CD14-positive monocyte (primary cell): Measurements from ENCODE around the gene COQ4. TPM values are rescaled to one million over a fixed set of nuclear protein-coding genes. Genes with fewer than 3 reads are reported as not detected.

ENCODE experiments used
- DNase-seq, 3 donors: peaks; one replicate each; pipeline ENCODE4 v3.0.0-alpha.2; 2011 to 2022
- H2AFZ ChIP-seq: 2 replicates; pipeline ENCODE4 v1.6.0; 2012; ENCODE audit warnings: mild to moderate bottlenecking, low read depth, low read length, inconsistent platforms; ENCODE audit not compliant: insufficient read depth, poor library complexity, severe bottlenecking
- H3K27ac ChIP-seq, 2 donors: 1 replicate in 1 of 2; 2 replicates in 1 of 2; pipeline ENCODE4 v1.5.1; 2012 to 2013; ENCODE audit warnings: low read length in 2 of 2, control low read depth in 1 of 2, inconsistent platforms in 1 of 2, low read depth in 1 of 2, mild to moderate bottlenecking in 1 of 2
- H3K27me3 ChIP-seq, 2 donors: one replicate each; pipeline versions ENCODE4 v1.6.0 to v1.6.1; 2011 to 2013; ENCODE audit warnings: low read length in 2 of 2; ENCODE audit not compliant: control insufficient read depth in 2 of 2, insufficient read depth in 2 of 2
- H3K36me3 ChIP-seq, 2 donors: replicated peaks in 1 of 2; 1 replicate in 1 of 2; 2 replicates in 1 of 2; pipeline versions ENCODE4 v1.5.1 to v1.6.1; 2012 to 2013; ENCODE audit warnings: low read length in 2 of 2, control low read depth in 1 of 2, inconsistent platforms in 1 of 2, mild to moderate bottlenecking in 1 of 2; ENCODE audit not compliant: insufficient read depth in 2 of 2, control insufficient read depth in 1 of 2
- H3K4me1 ChIP-seq, 2 donors: 1 replicate in 1 of 2; 2 replicates in 1 of 2; pipeline versions ENCODE4 v1.5.1 to v1.6.1; 2012 to 2013; ENCODE audit warnings: low read length in 2 of 2, control low read depth in 1 of 2, inconsistent platforms in 1 of 2, mild to moderate bottlenecking in 1 of 2, moderate library complexity in 1 of 2; ENCODE audit not compliant: insufficient read depth in 2 of 2, control insufficient read depth in 1 of 2
- H3K4me2 ChIP-seq: replicated peaks from 2 replicates; pipeline ENCODE3; 2012; ENCODE audit warnings: low read length, moderate library complexity, mild to moderate bottlenecking; ENCODE audit not compliant: poor library complexity, severe bottlenecking; ENCODE audit errors: extremely low read depth
- H3K4me3 ChIP-seq, 3 experiments: fragments of 200-600 bp in 1 of 3; sonication (generic) in 1 of 3; replicated peaks in 1 of 3; 1 replicate in 2 of 3; 2 replicates in 1 of 3; pipeline ENCODE4 v1.5.1; 2011 to 2013; ENCODE audit warnings: low read length in 3 of 3, mild to moderate bottlenecking in 3 of 3, control low read depth in 2 of 3, low read depth in 2 of 3, inconsistent platforms in 1 of 3, moderate library complexity in 1 of 3
- H3K79me2 ChIP-seq: 2 replicates; pipeline ENCODE4 v1.6.0; 2012; ENCODE audit warnings: mild to moderate bottlenecking, control low read depth, inconsistent platforms, low read length, moderate library complexity; ENCODE audit not compliant: insufficient read depth
- H3K9ac ChIP-seq: 2 replicates; pipeline ENCODE4 v1.6.0; 2017; ENCODE audit warnings: low read length, mild to moderate bottlenecking; ENCODE audit not compliant: insufficient read depth, poor library complexity, severe bottlenecking
- H3K9me3 ChIP-seq, 2 donors: replicated peaks in 1 of 2; 1 replicate in 1 of 2; 2 replicates in 1 of 2; pipeline versions ENCODE4 v1.5.1 to v1.6.1; 2012 to 2013; ENCODE audit warnings: low read length in 2 of 2, control low read depth in 1 of 2; ENCODE audit not compliant: control insufficient read depth in 1 of 2, insufficient read depth in 1 of 2
- H4K20me1 ChIP-seq: 2 replicates; pipeline ENCODE4 v1.6.0; 2012; ENCODE audit warnings: mild to moderate bottlenecking, low read length, control low read depth, moderate library complexity; ENCODE audit not compliant: insufficient read depth
- H3K27ac Mint-ChIP-seq, 7 donors: one replicate each; pipeline ENCODE4 v1.8.0; 2020; ENCODE audit warnings: mild to moderate bottlenecking in 7 of 7, mixed read lengths in 7 of 7, moderate library complexity in 6 of 7, inconsistent platforms in 2 of 7
- H3K27me3 Mint-ChIP-seq, 3 donors: one replicate each; pipeline ENCODE4 v1.8.0; 2021 to 2022; ENCODE audit warnings: low read depth in 3 of 3, mild to moderate bottlenecking in 3 of 3, mixed read lengths in 3 of 3, moderate library complexity in 3 of 3, inconsistent platforms in 1 of 3
- H3K36me3 Mint-ChIP-seq, 2 donors: one replicate each; pipeline ENCODE4 v1.8.0; 2020; ENCODE audit warnings: mixed read lengths in 2 of 2, inconsistent platforms in 1 of 2, mild to moderate bottlenecking in 1 of 2
- H3K4me1 Mint-ChIP-seq: one replicate; pipeline ENCODE4 v1.8.0; 2020; ENCODE audit warnings: mild to moderate bottlenecking, mixed read lengths
- H3K4me3 Mint-ChIP-seq, 2 donors: one replicate each; pipeline ENCODE4 v1.8.0; 2020; ENCODE audit warnings: mild to moderate bottlenecking in 2 of 2, mixed read lengths in 2 of 2, moderate library complexity in 1 of 2
- H3K9me3 Mint-ChIP-seq, 7 donors: one replicate each; pipeline ENCODE4 v1.8.0; 2020 to 2022; ENCODE audit warnings: mixed read lengths in 7 of 7, mild to moderate bottlenecking in 6 of 7, moderate library complexity in 6 of 7, inconsistent platforms in 2 of 7
- CTCF ChIP-seq: fragments of 200-600 bp; IDR thresholded peaks from one replicate; pipeline ENCODE4 v1.8.0; 2022; ENCODE audit warnings: antibody characterized with exemption, mild to moderate bottlenecking
- WGBS: methylation state at CpG from one replicate; pipeline ENCODE4 v1.1.5; 2013; ENCODE audit warnings: missing lambda C conversion rate; ENCODE audit not compliant: insufficient coverage; 5-methylcytosine and 5-hydroxymethylcytosine counted together
- intact Hi-C, 2 donors: fragments of 100-400 bp; cut with micrococcal nuclease; formaldehyde crosslinking; loops; one replicate each; pipeline versions ENCODE4 v1.15.0 to v1.15.1; 2023
- polyA plus RNA-seq, 3 donors: library from polyadenylated mRNA; depleted of rRNA in 1 of 3; unstranded in 2 of 3; stranded (reverse) in 1 of 3; fragments of 300-500 nt in 2 of 3; fragments of >200 nt in 1 of 3; fragmentation: Illumina TruSeq in 2 of 3; gene quantifications; 1 replicate in 2 of 3; 2 replicates in 1 of 3; pipeline ENCODE4 v1.2.3, GENCODE V29; 2012 to 2021

Gene COQ4
- polyA plus RNA-seq, 3 donors: 19.9 to 32.6 (median 20.4) TPM

DNA sequence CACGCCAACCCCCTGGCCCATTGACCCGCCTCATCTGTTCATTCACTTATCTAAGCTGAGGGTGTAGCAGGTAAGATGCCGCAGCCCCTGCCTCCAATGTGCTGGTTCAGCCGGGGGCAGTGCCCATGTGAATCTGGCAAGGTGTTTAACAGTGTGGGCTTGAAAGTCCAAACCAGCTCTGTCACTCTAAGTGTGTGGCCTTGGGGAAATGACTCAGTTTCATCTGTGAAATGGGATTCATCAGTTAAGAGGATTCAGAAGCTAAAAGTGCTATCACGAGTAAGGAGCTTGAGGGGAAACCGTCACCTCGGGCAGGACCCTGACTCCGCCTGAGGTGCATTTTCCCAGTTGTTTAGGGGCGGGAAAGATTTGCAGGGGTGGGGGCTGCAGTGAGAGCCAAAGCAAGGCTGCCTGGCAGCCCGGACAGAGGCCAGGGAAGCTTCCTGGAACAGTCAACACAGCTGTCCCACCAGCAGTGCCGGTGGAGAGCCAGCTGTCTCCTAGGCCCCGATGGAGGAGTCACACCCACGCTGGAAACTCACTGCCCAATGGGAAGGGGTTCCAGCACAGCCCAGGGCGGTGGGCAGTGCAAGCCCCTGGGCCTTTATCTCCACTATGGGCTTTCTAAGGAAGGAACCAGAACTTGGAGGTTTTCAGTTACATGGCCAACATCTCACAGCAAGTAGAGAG is 38.8 kb downstream of the COQ4 start:
- Histone ChIP-seq H3K9ac (peak overlapping the region; percentile 67), H3K36me3 (peaks cover 0 to 7% of the 10 kb centered on the region in 2 donors), H3K27me3 (no peaks in the 10 kb centered on the region), H3K79me2 (no peaks in the 10 kb centered on the region), H3K4me1 (peaks cover 21 to 25% of the 10 kb centered on the region in 2 donors), H4K20me1 (no peaks in the 10 kb centered on the region), H3K9me3 (no peaks in the 10 kb centered on the region), H3K4me3 (peak overlapping the region in 2 of 3 experiments; percentile 57 to 82), H2AFZ (peak overlapping the region; percentile 93), H3K4me2 (peak overlapping the region; percentile 83), H3K27ac (no peak overlapping the region)
- Mint-ChIP-seq H3K27ac (peak overlapping the region in 2 of 7 donors; percentile 11 to 30), H3K36me3 (peaks cover 2% of the 10 kb centered on the region in 2 donors), H3K4me1 (peaks cover 21% of the 10 kb centered on the region), H3K9me3 (no peaks in the 10 kb centered on the region), H3K27me3 (peaks cover 0 to 9% (median 5%) of the 10 kb centered on the region in 3 donors), H3K4me3 (peak overlapping the region; percentile 89 to 97)
- no peak for DNase-seq
- intact Hi-C loops: loop anchor here in 1 of 2 donors (5.0 kb wide), 1 partner anchor 56 kb away; no protein-coding TSS in a partner anchor
- WGBS: 55% methylated on average over 12 of the region's 14 CpGs
- no peak for TF ChIP-seq CTCF

GRCh38 chr9:128361986-128362646 is 39.5 kb downstream of the COQ4 start:
- H3K9ac ChIP-seq: peak overlapping the region; percentile 67
- no peaks in the 10 kb centered on the region for H4K20me1 ChIP-seq
- no peaks in the 10 kb centered on the region for H3K9me3 Mint-ChIP-seq
- no peaks in the 10 kb centered on the region for H3K9me3 ChIP-seq
- H3K27me3 ChIP-seq: no peaks in the 10 kb centered on the region
- H3K36me3 Mint-ChIP-seq: peaks cover 0 to 2% of the 10 kb centered on the region in 2 donors
- peak overlapping the region; percentile 93 for H2AFZ ChIP-seq
- intact Hi-C loops: loop anchor here (2.0 to 5.0 kb wide), 2 partner anchors 51 to 55 kb away; no protein-coding TSS in a partner anchor
- H3K4me1 ChIP-seq: peaks cover 21 to 25% of the 10 kb centered on the region in 2 donors
- H3K27me3 Mint-ChIP-seq: peaks cover 0 to 9% (median 5%) of the 10 kb centered on the region in 3 donors
- peak overlapping the region; percentile 83 for H3K4me2 ChIP-seq
- peak; percentile 59 to 74 (median 69) for DNase-seq
- H3K79me2 ChIP-seq: no peaks in the 10 kb centered on the region
- H3K4me3 Mint-ChIP-seq: peak overlapping the region; percentile 89 to 97
- peak overlapping the region in 2 of 7 donors; percentile 11 to 58 for H3K27ac Mint-ChIP-seq
- H3K27ac ChIP-seq: peak overlapping the region in 1 of 2 donors; percentile 17
- peaks cover 21% of the 10 kb centered on the region for H3K4me1 Mint-ChIP-seq
- peak overlapping the region; percentile 22 to 82 (median 57) for H3K4me3 ChIP-seq
- H3K36me3 ChIP-seq: peaks cover 0 to 5% of the 10 kb centered on the region in 2 donors
- peak; percentile 96 for TF ChIP-seq CTCF
- WGBS: 2% methylated on average over 13 of the region's 20 CpGs
